Stimulated activated naive B cell treated with anti-CD40 and anti-IgM and Interleukin-4, amounts not matched to agents 10 μg/mL and 1 μg/mL and 100 μg/mL, for 72 hours (primary cell): Measurements from ENCODE around the gene SULT1B1.

Experiments used
- ATAC-seq, 2 donors: fragments of 150-1000 bp; cut with Tn5 transposase; replicated peaks; 2 replicates each; pipeline ENCODE4 v1.10.0; 2021; ENCODE audit warnings: moderate library complexity in 1 of 2
- DNase-seq: peaks from one replicate; pipeline ENCODE4 v3.0.0; 2021
- H3K27ac Mint-ChIP-seq: one replicate; pipeline ENCODE4 v1.8.0; 2022; ENCODE audit warnings: mild to moderate bottlenecking, mixed read lengths
- H3K27me3 Mint-ChIP-seq, 2 donors: one replicate each; pipeline ENCODE4 v1.8.0; 2022; ENCODE audit warnings: mixed read lengths in 2 of 2
- H3K36me3 Mint-ChIP-seq, 2 donors: one replicate each; pipeline ENCODE4 v1.8.0; 2022; ENCODE audit warnings: mixed read lengths in 2 of 2, mild to moderate bottlenecking in 1 of 2
- H3K4me1 Mint-ChIP-seq, 2 donors: one replicate each; pipeline ENCODE4 v1.8.0; 2022; ENCODE audit warnings: mixed read lengths in 2 of 2, mild to moderate bottlenecking in 1 of 2
- H3K4me3 Mint-ChIP-seq, 2 donors: one replicate each; pipeline ENCODE4 v1.8.0; 2022; ENCODE audit warnings: mild to moderate bottlenecking in 2 of 2, mixed read lengths in 2 of 2, moderate library complexity in 1 of 2
- H3K9me3 Mint-ChIP-seq, 2 donors: one replicate each; pipeline ENCODE4 v1.8.0; 2022; ENCODE audit warnings: mixed read lengths in 2 of 2, mild to moderate bottlenecking in 1 of 2

The SULT1B1 gene

GRCh38 chr4:69765751-69766150 is 5.3 kb upstream of the SULT1B1 start:
- ATAC-seq (no peak), DNase-seq (no peak)
- Mint-ChIP-seq H3K27ac (no peak overlapping the region), H3K36me3 (no peaks in the 10 kb centered on the region), H3K27me3 (no peaks in the 10 kb centered on the region), H3K4me3 (no peak overlapping the region), H3K4me1 (no peaks in the 10 kb centered on the region), H3K9me3 (no peaks in the 10 kb centered on the region)

GRCh38 chr4:69764311-69764710 is 3.9 kb upstream of the SULT1B1 start:
- no peaks in the 10 kb centered on the region for H3K4me1 Mint-ChIP-seq
- no peak for DNase-seq
- H3K36me3 Mint-ChIP-seq, result no peaks in the 10 kb centered on the region
- no peak for ATAC-seq
- H3K27ac Mint-ChIP-seq, result no peak overlapping the region
- no peaks in the 10 kb centered on the region for H3K27me3 Mint-ChIP-seq
- no peak overlapping the region for H3K4me3 Mint-ChIP-seq
- no peaks in the 10 kb centered on the region for H3K9me3 Mint-ChIP-seq

GRCh38 chr4:69763233-69763632 is 2.8 kb upstream of the SULT1B1 start:
- no peaks in the 10 kb centered on the region for H3K9me3 Mint-ChIP-seq
- H3K4me3 Mint-ChIP-seq, result no peak overlapping the region
- no peaks in the 10 kb centered on the region for H3K27me3 Mint-ChIP-seq
- no peaks in the 10 kb centered on the region for H3K4me1 Mint-ChIP-seq
- H3K27ac Mint-ChIP-seq, result no peak overlapping the region
- ATAC-seq (no peak), DNase-seq (no peak)
- H3K36me3 Mint-ChIP-seq, result no peaks in the 10 kb centered on the region

- Mint-ChIP-seq H3K4me3 (no peak overlapping the region), H3K27ac (no peak overlapping the region), H3K27me3 (no peaks in the 10 kb centered on the region), H3K36me3 (no peaks in the 10 kb centered on the region), H3K9me3 (no peaks in the 10 kb centered on the region), H3K4me1 (no peaks in the 10 kb centered on the region)
- ATAC-seq (no peak), DNase-seq (no peak)
Measured at GRCh38 chr4:69759189-69759604, 1.2 kb downstream of the SULT1B1 start.

- Mint-ChIP-seq H3K27me3 (no peaks in the 10 kb centered on the region), H3K27ac (no peak overlapping the region), H3K4me1 (no peaks in the 10 kb centered on the region), H3K4me3 (no peak overlapping the region), H3K36me3 (no peaks in the 10 kb centered on the region), H3K9me3 (no peaks in the 10 kb centered on the region)
- ATAC-seq (no peak), DNase-seq (no peak)
Measured at GRCh38 chr4:69757464-69757863, 3.0 kb downstream of the SULT1B1 start.

GRCh38 chr4:69754926-69755580 is 5.4 kb downstream of the SULT1B1 start:
- Mint-ChIP-seq H3K9me3 (peaks cover 0 to 1% of the 10 kb centered on the region in 2 donors), H3K4me1 (no peaks in the 10 kb centered on the region), H3K27ac (no peak overlapping the region), H3K4me3 (no peak overlapping the region), H3K27me3 (no peaks in the 10 kb centered on the region), H3K36me3 (no peaks in the 10 kb centered on the region)
- ATAC-seq (no peak), DNase-seq (no peak)

DNA sequence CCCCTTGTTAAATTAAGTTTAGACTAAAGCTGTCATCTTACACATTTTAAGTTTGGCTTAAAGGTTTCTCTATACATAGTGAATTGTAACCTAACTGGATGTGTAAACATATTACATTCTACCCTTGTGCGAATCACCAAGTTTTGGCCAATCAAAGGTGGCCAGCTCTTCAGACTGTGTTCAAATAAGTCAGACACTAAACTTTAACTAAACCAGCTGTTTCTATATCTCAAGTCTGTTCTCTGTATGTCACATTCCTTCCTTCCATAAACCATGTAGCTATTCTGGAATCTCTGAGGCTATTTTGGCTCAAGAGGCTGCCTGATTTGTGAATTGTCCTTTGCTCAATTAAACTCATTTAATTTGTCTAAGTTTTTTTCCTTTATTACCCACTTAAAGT is 6.7 kb downstream of the SULT1B1 start:
- no peaks in the 10 kb centered on the region for H3K36me3 Mint-ChIP-seq
- no peak for DNase-seq

GRCh38 chr4:69750346-69750745 is 10.1 kb downstream of the SULT1B1 start:
- no peaks in the 10 kb centered on the region for H3K4me1 Mint-ChIP-seq

More for the DNA sequence above, 6.7 kb downstream of the SULT1B1 start:
- Mint-ChIP-seq H3K4me3 (no peak overlapping the region), H3K9me3 (peaks cover 0 to 1% of the 10 kb centered on the region in 2 donors), H3K4me1 (no peaks in the 10 kb centered on the region), H3K27ac (no peak overlapping the region), H3K27me3 (no peaks in the 10 kb centered on the region)
- ATAC-seq, result no peak

GRCh38 chr4:69749771-69750170 is 10.6 kb downstream of the SULT1B1 start:
- Mint-ChIP-seq H3K4me1 (no peaks in the 10 kb centered on the region), H3K27me3 (no peaks in the 10 kb centered on the region), H3K9me3 (peaks cover 3 to 5% of the 10 kb centered on the region in 2 donors), H3K4me3 (no peak overlapping the region), H3K36me3 (no peaks in the 10 kb centered on the region), H3K27ac (no peak overlapping the region)
- DNase-seq (no peak), ATAC-seq (no peak)

More at GRCh38 chr4:69750346-69750745, 10.1 kb downstream of the SULT1B1 start:
- Mint-ChIP-seq H3K4me3 (no peak overlapping the region), H3K36me3 (no peaks in the 10 kb centered on the region), H3K9me3 (peaks cover 3 to 5% of the 10 kb centered on the region in 2 donors), H3K27ac (no peak overlapping the region), H3K27me3 (no peaks in the 10 kb centered on the region)
- ATAC-seq (no peak), DNase-seq (no peak)

DNA sequence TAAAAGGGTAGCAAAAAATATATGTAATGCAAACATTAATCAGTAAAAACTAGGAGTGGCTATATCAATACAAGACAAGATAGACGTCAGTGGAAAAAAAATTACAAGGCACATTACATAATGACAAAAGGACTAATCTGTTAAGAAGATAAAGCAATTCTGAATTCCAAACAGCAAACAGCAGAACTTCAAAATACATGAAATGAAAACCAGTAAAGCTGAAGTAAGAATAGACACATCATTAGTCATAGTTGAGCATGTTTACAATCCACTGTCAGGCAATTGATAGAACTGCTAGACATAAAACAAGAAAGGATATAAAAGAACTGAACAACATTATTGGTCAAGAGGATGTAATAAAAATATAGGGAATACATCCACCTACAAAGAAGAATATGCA is 12.2 kb downstream of the SULT1B1 start:
- H3K4me3 Mint-ChIP-seq, result no peak overlapping the region
- no peak overlapping the region for H3K27ac Mint-ChIP-seq
- H3K27me3 Mint-ChIP-seq, result no peaks in the 10 kb centered on the region
- DNase-seq (no peak), ATAC-seq (no peak)
- no peaks in the 10 kb centered on the region for H3K36me3 Mint-ChIP-seq
- no peaks in the 10 kb centered on the region for H3K4me1 Mint-ChIP-seq
- peaks cover 6 to 7% of the 10 kb centered on the region in 2 donors for H3K9me3 Mint-ChIP-seq

DNA sequence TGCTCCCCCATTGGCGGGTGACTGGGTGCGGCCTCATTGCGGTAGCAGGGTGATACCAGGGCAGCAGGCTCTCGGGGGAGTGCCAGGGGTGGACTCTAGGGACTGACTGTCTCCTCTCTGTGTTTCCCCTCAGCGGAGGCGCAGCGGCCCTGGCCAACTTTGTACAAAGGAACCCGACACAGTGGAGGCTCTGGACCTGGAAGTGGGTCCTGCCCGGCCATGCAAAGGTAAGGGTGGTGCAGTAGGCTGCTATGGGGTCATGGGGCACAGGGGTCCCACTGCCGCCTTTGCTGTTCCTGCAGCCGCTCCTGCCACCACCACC is 16.3 kb downstream of the SULT1B1 start:
- H3K9me3 Mint-ChIP-seq, result peaks cover 6 to 7% of the 10 kb centered on the region in 2 donors
- no peak overlapping the region for H3K27ac Mint-ChIP-seq
- DNase-seq (no peak), ATAC-seq (no peak)
- H3K36me3 Mint-ChIP-seq, result no peaks in the 10 kb centered on the region
- H3K27me3 Mint-ChIP-seq, result no peaks in the 10 kb centered on the region
- H3K4me3 Mint-ChIP-seq, result no peak overlapping the region
- no peaks in the 10 kb centered on the region for H3K4me1 Mint-ChIP-seq

DNA sequence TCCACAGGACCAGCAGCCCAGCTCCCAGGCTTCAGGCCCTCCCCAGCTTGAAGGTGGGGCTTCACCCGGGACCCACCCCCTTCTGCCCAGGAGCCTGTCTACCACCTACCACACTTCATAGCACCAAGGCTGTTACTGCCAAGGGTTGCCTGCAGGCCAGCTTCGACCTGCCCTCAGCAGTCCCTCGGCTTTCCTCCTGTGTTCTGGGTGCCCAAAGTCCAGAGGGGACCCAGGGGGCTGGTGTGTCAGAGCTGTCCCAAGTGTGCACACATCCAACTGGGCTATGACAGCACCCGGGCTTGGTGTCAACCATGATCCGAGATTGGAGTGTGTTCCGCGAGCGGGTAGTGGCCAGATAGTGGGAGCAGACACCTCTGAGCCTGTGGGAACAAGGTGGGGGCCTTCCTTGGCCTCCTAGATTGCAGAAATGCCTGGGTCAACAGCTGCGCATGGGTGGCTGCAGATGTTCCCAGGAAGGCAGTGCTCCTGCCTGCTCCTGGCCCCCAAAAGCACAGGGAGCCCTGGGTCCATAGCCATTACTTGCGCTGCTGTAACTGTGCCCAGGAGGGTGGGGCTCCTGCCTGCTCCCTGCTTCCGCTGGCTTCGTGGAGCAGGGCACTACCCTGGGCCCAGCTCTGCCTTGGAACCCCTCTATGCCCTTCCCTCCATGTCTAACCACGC is 16.8 kb downstream of the SULT1B1 start:
- Mint-ChIP-seq H3K4me3 (no peak overlapping the region), H3K36me3 (no peaks in the 10 kb centered on the region), H3K27ac (no peak overlapping the region), H3K4me1 (no peaks in the 10 kb centered on the region), H3K9me3 (peaks cover 7% of the 10 kb centered on the region in 2 donors), H3K27me3 (no peaks in the 10 kb centered on the region)
- DNase-seq (no peak), ATAC-seq (no peak)

- no peak overlapping the region for H3K4me3 Mint-ChIP-seq
- no peaks in the 10 kb centered on the region for H3K36me3 Mint-ChIP-seq
- no peak overlapping the region for H3K27ac Mint-ChIP-seq
- ATAC-seq (no peak), DNase-seq (no peak)
- no peaks in the 10 kb centered on the region for H3K4me1 Mint-ChIP-seq
- H3K9me3 Mint-ChIP-seq, result peaks cover 7% of the 10 kb centered on the region in 2 donors
- H3K27me3 Mint-ChIP-seq, result no peaks in the 10 kb centered on the region
Measured at GRCh38 chr4:69742596-69742995, 17.8 kb downstream of the SULT1B1 start.

DNA sequence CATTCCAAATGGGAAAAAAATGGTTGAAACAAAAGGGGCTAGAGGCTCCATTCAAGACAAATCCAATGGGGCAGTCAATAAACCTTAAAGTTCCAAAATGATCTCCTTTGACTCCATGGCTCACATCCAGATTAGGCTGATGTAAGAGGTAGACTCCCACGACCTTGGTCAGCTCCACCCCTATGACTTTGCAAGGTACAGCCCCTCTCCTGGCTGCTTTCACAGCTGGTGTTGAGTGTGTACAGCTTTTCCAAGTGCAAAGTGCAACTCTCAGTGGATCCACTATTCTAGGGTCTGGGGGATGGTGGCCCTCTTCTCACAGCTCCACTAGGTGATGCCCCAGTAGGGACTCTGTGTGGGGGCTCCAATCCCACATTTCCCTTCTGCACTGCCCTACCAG is 21.5 kb downstream of the SULT1B1 start:
- no peaks in the 10 kb centered on the region for H3K4me1 Mint-ChIP-seq
- H3K4me3 Mint-ChIP-seq, result no peak overlapping the region
- ATAC-seq (no peak), DNase-seq (no peak)
- no peaks in the 10 kb centered on the region for H3K27me3 Mint-ChIP-seq
- no peak overlapping the region for H3K27ac Mint-ChIP-seq
- H3K36me3 Mint-ChIP-seq, result no peaks in the 10 kb centered on the region
- H3K9me3 Mint-ChIP-seq, result peaks cover 0 to 2% of the 10 kb centered on the region in 2 donors

- Mint-ChIP-seq H3K4me1 (no peaks in the 10 kb centered on the region), H3K4me3 (no peak overlapping the region), H3K27ac (no peak overlapping the region), H3K9me3 (peaks cover 0 to 2% of the 10 kb centered on the region in 2 donors), H3K36me3 (no peaks in the 10 kb centered on the region), H3K27me3 (no peaks in the 10 kb centered on the region)
- no peak for DNase-seq
- no peak for ATAC-seq
Measured at GRCh38 chr4:69735119-69735518, 25.3 kb downstream of the SULT1B1 start.
